Dedifferentiated amniotic fluid mesenchymal stem cell (primary cell): ENCODE results near the gene PSMA7.

Source experiments
- DNase-seq: peaks from one replicate; pipeline ENCODE4 v3.0.0-alpha.2; 2016; ENCODE audit errors: extremely low spot score

The PSMA7 gene

GRCh38 chr20:62087227-62087626 lies 56.0 kb downstream of the PSMA7 start:
- DNase-seq: no peak
